GM21360 (cell line): ENCODE data around the gene ATG13.
"Not testable (repeated sequence)": the region's sequence is repeated elsewhere in the genome, so short reads cannot be mapped to it uniquely, and the experiment has no call there.

ENCODE experiments used
- ATAC-seq: cut with Tn5 transposase; IDR thresholded peaks from one replicate; pipeline ENCODE4 v1.9.1; 2021; ENCODE audit warnings: mild to moderate bottlenecking, moderate library complexity; ENCODE audit not compliant: unreplicated experiment

ATG13 gene

GRCh38 chr11:46694607-46695006 lies 77.3 kb downstream of the ATG13 start:
- no peak for ATAC-seq

GRCh38 chr11:46695345-46696211 lies 78.2 kb downstream of the ATG13 start:
- ATAC-seq = no peak

GRCh38 chr11:46696212-46696558 lies 78.8 kb downstream of the ATG13 start:
- ATAC-seq = no peak

GRCh38 chr11:46697303-46697702 lies 80.0 kb downstream of the ATG13 start:
- ATAC-seq = no peak

GRCh38 chr11:46697723-46698122 lies 80.4 kb downstream of the ATG13 start:
- ATAC-seq = no peak

GRCh38 chr11:46698597-46698996 lies 81.2 kb downstream of the ATG13 start:
- ATAC-seq = no peak

GRCh38 chr11:46700241-46701077 lies 83.1 kb downstream of the ATG13 start, which contains the start of the genes ARHGAP1 and ZNF408:
Gene ARHGAP1 (minus strand): TSS chr11:46700619. CDS start chr11:46696107, 4,512 bp downstream.
Gene ZNF408 (plus strand): TSS chr11:46701031. CDS start chr11:46701048, 17 bp downstream.
- ATAC-seq = peak; percentile 84

GRCh38 chr11:46701078-46701654 lies 83.8 kb downstream of the ATG13 start:
- no peak for ATAC-seq

- no peak for ATAC-seq
Observed at GRCh38 chr11:46705070-46705688, 87.8 kb downstream of the ATG13 start.

GRCh38 chr11:46706886-46707285 lies 89.5 kb downstream of the ATG13 start:
- no peak for ATAC-seq

- not testable (repeated sequence) for ATAC-seq
Observed at GRCh38 chr11:46709351-46709750, 92.0 kb downstream of the ATG13 start.

- ATAC-seq = no peak
Observed at GRCh38 chr11:46710821-46711269, 93.5 kb downstream of the ATG13 start.

GRCh38 chr11:46711303-46711702 lies 94.0 kb downstream of the ATG13 start:
- ATAC-seq = no peak

- no peak for ATAC-seq
Observed at GRCh38 chr11:46712874-46713576, 95.7 kb downstream of the ATG13 start.

- not testable (repeated sequence) for ATAC-seq
Observed at GRCh38 chr11:46717825-46718154, 100.4 kb downstream of the ATG13 start.

- ATAC-seq = no peak
Observed at GRCh38 chr11:46718155-46719019, 101.0 kb downstream of the ATG13 start.

GRCh38 chr11:46719048-46719542 lies 101.7 kb downstream of the ATG13 start, which contains the start of gene F2:
Gene F2 (plus strand): TSS chr11:46719213. CDS start chr11:46719236, 23 bp downstream.
- no peak for ATAC-seq

GRCh38 chr11:46719543-46720218 lies 102.3 kb downstream of the ATG13 start:
- no peak for ATAC-seq

- ATAC-seq = no peak
Observed at GRCh38 chr11:46721286-46721685, 103.9 kb downstream of the ATG13 start.
